Activated naive CD8-positive, alpha-beta T cell treated with anti-CD3 and anti-CD28 coated beads for 36 hours (primary cell): ENCODE measurements around the gene KLB. TPM values are rescaled to one million over a fixed set of nuclear protein-coding genes. Genes with fewer than 3 reads are reported as not detected.
"Not testable (repeated sequence)": the region's sequence is repeated elsewhere in the genome, so short reads cannot be mapped to it uniquely, and the experiment has no call there.

Experiments
- DNase-seq: peaks from one replicate; pipeline ENCODE4 v3.0.0; 2021
- H3K27ac Mint-ChIP-seq: one replicate; pipeline ENCODE4 v1.8.0; 2022; ENCODE audit warnings: mild to moderate bottlenecking, moderate library complexity, mixed read lengths
- H3K27me3 Mint-ChIP-seq: one replicate; pipeline ENCODE4 v1.8.0; 2022; ENCODE audit warnings: mild to moderate bottlenecking, mixed read lengths
- H3K36me3 Mint-ChIP-seq: one replicate; pipeline ENCODE4 v1.8.0; 2021; ENCODE audit warnings: mild to moderate bottlenecking, mixed read lengths
- H3K4me1 Mint-ChIP-seq: one replicate; pipeline ENCODE4 v1.8.0; 2021; ENCODE audit warnings: mixed read lengths
- H3K4me3 Mint-ChIP-seq: one replicate; pipeline ENCODE4 v1.8.0; 2022; ENCODE audit warnings: mild to moderate bottlenecking, moderate library complexity, mixed read lengths
- H3K9me3 Mint-ChIP-seq: one replicate; pipeline ENCODE4 v1.8.0; 2022; ENCODE audit warnings: mixed read lengths
- total RNA-seq, 2 experiments: library from RNA; stranded (reverse); gene quantifications; one replicate each; pipeline ENCODE4 v1.2.3, GENCODE V29; 2021

KLB gene
- not detected for total RNA-seq

- no peaks in the 10 kb centered on the region for H3K4me1 Mint-ChIP-seq
Measured at GRCh38 chr4:39406763-39407583, at the start of gene KLB. Gene KLB (plus strand): TSS chr4:39406930. CDS start chr4:39406950, 20 bp downstream.

GRCh38 chr4:39357002-39357401 is 49.7 kb upstream of the KLB start:
- DNase-seq: no peak
- Mint-ChIP-seq H3K4me3 (no peak overlapping the region), H3K36me3 (peaks cover 56% of the 10 kb centered on the region), H3K4me1 (peaks cover 50% of the 10 kb centered on the region), H3K27ac (peak overlapping the region; percentile 87), H3K9me3 (peaks cover 7% of the 10 kb centered on the region), H3K27me3 (no peaks in the 10 kb centered on the region)

More at GRCh38 chr4:39406763-39407583, at the start of gene KLB:
- Mint-ChIP-seq H3K36me3 (no peaks in the 10 kb centered on the region), H3K27ac (no peak within 1 kb of the TSS), H3K4me3 (no peak within 1 kb of the TSS), H3K27me3 (no peaks in the 10 kb centered on the region), H3K9me3 (no peaks in the 10 kb centered on the region)
- no peak for DNase-seq

GRCh38 chr4:39360611-39361010 is 46.1 kb upstream of the KLB start:
- Mint-ChIP-seq H3K4me1 (peaks cover 47% of the 10 kb centered on the region), H3K36me3 (peaks cover 60% of the 10 kb centered on the region)
- not testable (repeated sequence) for H3K27me3 Mint-ChIP-seq, H3K4me3 Mint-ChIP-seq, H3K27ac Mint-ChIP-seq, DNase-seq, H3K9me3 Mint-ChIP-seq

- peaks cover 53% of the 10 kb centered on the region for H3K36me3 Mint-ChIP-seq
- peak overlapping the region; percentile 44 for H3K4me3 Mint-ChIP-seq
- peak overlapping the region; percentile 76 for H3K27ac Mint-ChIP-seq
- DNase-seq: no peak
- peaks cover 35% of the 10 kb centered on the region for H3K4me1 Mint-ChIP-seq
- H3K9me3 Mint-ChIP-seq: peaks cover 8% of the 10 kb centered on the region
- no peaks in the 10 kb centered on the region for H3K27me3 Mint-ChIP-seq
Measured at GRCh38 chr4:39362827-39363226, 43.9 kb upstream of the KLB start.

- no peaks in the 10 kb centered on the region for H3K27me3 Mint-ChIP-seq
- peaks cover 7% of the 10 kb centered on the region for H3K9me3 Mint-ChIP-seq
- H3K27ac Mint-ChIP-seq: peak overlapping the region; percentile 89
- H3K4me1 Mint-ChIP-seq: peaks cover 32% of the 10 kb centered on the region
- peak overlapping the region; percentile 82 for H3K4me3 Mint-ChIP-seq
- H3K36me3 Mint-ChIP-seq: peaks cover 45% of the 10 kb centered on the region
- DNase-seq: no peak
Measured at GRCh38 chr4:39363773-39364393, 42.8 kb upstream of the KLB start.

GRCh38 chr4:39365360-39365759 is 41.4 kb upstream of the KLB start:
- no peak for DNase-seq
- H3K36me3 Mint-ChIP-seq: peaks cover 36% of the 10 kb centered on the region
- H3K27me3 Mint-ChIP-seq: no peaks in the 10 kb centered on the region
- H3K27ac Mint-ChIP-seq: peak overlapping the region; percentile 95
- H3K9me3 Mint-ChIP-seq: peaks cover 5% of the 10 kb centered on the region
- H3K4me3 Mint-ChIP-seq: peak overlapping the region; percentile 85
- H3K4me1 Mint-ChIP-seq: peaks cover 29% of the 10 kb centered on the region

- no peaks in the 10 kb centered on the region for H3K27me3 Mint-ChIP-seq
- peak; percentile 94 for DNase-seq
- peaks cover 9% of the 10 kb centered on the region for H3K9me3 Mint-ChIP-seq
- H3K4me3 Mint-ChIP-seq: peak within 1 kb of the TSS; percentile 85
- peak within 1 kb of the TSS; percentile 95 for H3K27ac Mint-ChIP-seq
- peaks cover 34% of the 10 kb centered on the region for H3K36me3 Mint-ChIP-seq
- peaks cover 29% of the 10 kb centered on the region for H3K4me1 Mint-ChIP-seq
Measured at GRCh38 chr4:39365830-39366771, 40.6 kb upstream of the KLB start, which contains the start of gene RFC1. Gene RFC1 (minus strand): TSS chr4:39366362. CDS start chr4:39366241, 121 bp downstream.

- H3K4me1 Mint-ChIP-seq: peaks cover 22% of the 10 kb centered on the region
- H3K27me3 Mint-ChIP-seq: no peaks in the 10 kb centered on the region
- peaks cover 17% of the 10 kb centered on the region for H3K9me3 Mint-ChIP-seq
- peak overlapping the region; percentile 12 for H3K27ac Mint-ChIP-seq
- H3K36me3 Mint-ChIP-seq: peaks cover 24% of the 10 kb centered on the region
- no peak for DNase-seq
- peak overlapping the region; percentile 42 for H3K4me3 Mint-ChIP-seq
Measured at GRCh38 chr4:39367166-39367565, 39.6 kb upstream of the KLB start.

GRCh38 chr4:39369301-39369700 is 37.4 kb upstream of the KLB start:
- Mint-ChIP-seq H3K4me1 (peaks cover 6% of the 10 kb centered on the region), H3K27ac (no peak overlapping the region), H3K4me3 (no peak overlapping the region), H3K27me3 (no peaks in the 10 kb centered on the region), H3K36me3 (peaks cover 12% of the 10 kb centered on the region), H3K9me3 (peaks cover 18% of the 10 kb centered on the region)
- no peak for DNase-seq

- not testable (repeated sequence) for H3K4me3 Mint-ChIP-seq, H3K4me1 Mint-ChIP-seq, H3K27ac Mint-ChIP-seq
Measured at GRCh38 chr4:39371209-39371608, 35.5 kb upstream of the KLB start.

GRCh38 chr4:39375478-39375877 is 31.3 kb upstream of the KLB start:
- Mint-ChIP-seq H3K4me1 (no peaks in the 10 kb centered on the region), H3K4me3 (no peak overlapping the region), H3K36me3 (no peaks in the 10 kb centered on the region)

More at GRCh38 chr4:39371209-39371608, 35.5 kb upstream of the KLB start:
- H3K27me3 Mint-ChIP-seq, H3K36me3 Mint-ChIP-seq, DNase-seq: not testable (repeated sequence)
- peaks cover 18% of the 10 kb centered on the region for H3K9me3 Mint-ChIP-seq

GRCh38 chr4:39383690-39384089 is 23.0 kb upstream of the KLB start:
- Mint-ChIP-seq H3K9me3 (peaks cover 11% of the 10 kb centered on the region), H3K36me3 (no peaks in the 10 kb centered on the region), H3K4me3 (no peak overlapping the region), H3K27ac (no peak overlapping the region), H3K27me3 (peaks cover 20% of the 10 kb centered on the region), H3K4me1 (no peaks in the 10 kb centered on the region)
- DNase-seq: no peak

More at GRCh38 chr4:39375478-39375877, 31.3 kb upstream of the KLB start:
- peaks cover 23% of the 10 kb centered on the region for H3K9me3 Mint-ChIP-seq
- peaks cover 21% of the 10 kb centered on the region for H3K27me3 Mint-ChIP-seq
- no peak for DNase-seq
- no peak overlapping the region for H3K27ac Mint-ChIP-seq

- no peak overlapping the region for H3K4me3 Mint-ChIP-seq
- H3K27ac Mint-ChIP-seq: no peak overlapping the region
- no peak for DNase-seq
- H3K27me3 Mint-ChIP-seq: peaks cover 20% of the 10 kb centered on the region
- no peaks in the 10 kb centered on the region for H3K36me3 Mint-ChIP-seq
- H3K4me1 Mint-ChIP-seq: no peaks in the 10 kb centered on the region
- H3K9me3 Mint-ChIP-seq: peaks cover 6% of the 10 kb centered on the region
Measured at GRCh38 chr4:39384563-39384962, 22.2 kb upstream of the KLB start.

GRCh38 chr4:39390603-39391002 is 16.1 kb upstream of the KLB start:
- no peaks in the 10 kb centered on the region for H3K27me3 Mint-ChIP-seq
- DNase-seq: no peak
- no peaks in the 10 kb centered on the region for H3K36me3 Mint-ChIP-seq
- no peak overlapping the region for H3K4me3 Mint-ChIP-seq
- H3K4me1 Mint-ChIP-seq: no peaks in the 10 kb centered on the region
- no peak overlapping the region for H3K27ac Mint-ChIP-seq
- no peaks in the 10 kb centered on the region for H3K9me3 Mint-ChIP-seq

- no peaks in the 10 kb centered on the region for H3K27me3 Mint-ChIP-seq
Measured at GRCh38 chr4:39394706-39395105, 12.0 kb upstream of the KLB start.

More at GRCh38 chr4:39394706-39395105, 12.0 kb upstream of the KLB start:
- no peaks in the 10 kb centered on the region for H3K36me3 Mint-ChIP-seq
- H3K4me3 Mint-ChIP-seq: no peak overlapping the region
- no peaks in the 10 kb centered on the region for H3K4me1 Mint-ChIP-seq
- no peak for DNase-seq
- H3K9me3 Mint-ChIP-seq: no peaks in the 10 kb centered on the region
- H3K27ac Mint-ChIP-seq: no peak overlapping the region
